T-helper 2 cell treated with Interferon-gamma antibody and Interleukin-4, amounts not matched to agents 5 μg/mL and 100 μg/mL, for 36 hours (primary cell): ENCODE data around the gene NTRK3.

Source experiments
- DNase-seq: peaks from one replicate; pipeline ENCODE4 v3.0.0; 2021; ENCODE audit warnings: low spot score
- H3K27ac Mint-ChIP-seq: one replicate; pipeline ENCODE4 v1.8.0; 2021; ENCODE audit warnings: mild to moderate bottlenecking, mixed read lengths
- H3K27me3 Mint-ChIP-seq: one replicate; pipeline ENCODE4 v1.8.0; 2021; ENCODE audit warnings: low read depth, mixed read lengths
- H3K36me3 Mint-ChIP-seq: one replicate; pipeline ENCODE4 v1.8.0; 2021; ENCODE audit warnings: low read depth, mixed read lengths
- H3K4me1 Mint-ChIP-seq: one replicate; pipeline ENCODE4 v1.8.0; 2021; ENCODE audit warnings: low read depth, mixed read lengths
- H3K4me3 Mint-ChIP-seq: one replicate; pipeline ENCODE4 v1.8.0; 2022; ENCODE audit warnings: mild to moderate bottlenecking, moderate library complexity, mixed read lengths
- H3K9me3 Mint-ChIP-seq: one replicate; pipeline ENCODE4 v1.8.0; 2021; ENCODE audit warnings: mixed read lengths

Gene NTRK3

DNA sequence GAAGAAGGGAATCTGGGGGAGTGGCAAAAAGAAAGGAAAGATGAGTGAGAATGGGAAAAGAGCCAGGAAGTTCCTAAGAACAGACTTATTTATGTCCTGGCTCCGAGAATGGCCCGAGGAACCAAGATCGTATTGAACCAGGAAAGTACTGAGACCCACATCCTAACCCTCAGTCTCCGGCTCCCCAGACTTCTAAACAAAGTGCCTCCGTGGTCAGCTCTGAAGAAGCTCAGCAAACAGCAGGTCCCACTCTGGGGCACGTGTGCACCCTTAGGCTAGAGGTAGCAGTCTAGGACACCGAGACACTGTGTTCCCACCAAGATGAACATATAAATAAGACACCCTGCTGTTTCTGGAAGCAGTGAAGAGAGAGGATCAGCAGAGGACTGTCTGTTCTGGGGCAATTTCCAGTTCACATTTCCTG is 307.4 kb downstream of the NTRK3 start:
- Mint-ChIP-seq H3K27me3 (no peaks in the 10 kb centered on the region), H3K4me1 (no peaks in the 10 kb centered on the region), H3K27ac (no peak overlapping the region), H3K4me3 (no peak overlapping the region), H3K9me3 (no peaks in the 10 kb centered on the region), H3K36me3 (no peaks in the 10 kb centered on the region)
- DNase-seq = no peak

DNA sequence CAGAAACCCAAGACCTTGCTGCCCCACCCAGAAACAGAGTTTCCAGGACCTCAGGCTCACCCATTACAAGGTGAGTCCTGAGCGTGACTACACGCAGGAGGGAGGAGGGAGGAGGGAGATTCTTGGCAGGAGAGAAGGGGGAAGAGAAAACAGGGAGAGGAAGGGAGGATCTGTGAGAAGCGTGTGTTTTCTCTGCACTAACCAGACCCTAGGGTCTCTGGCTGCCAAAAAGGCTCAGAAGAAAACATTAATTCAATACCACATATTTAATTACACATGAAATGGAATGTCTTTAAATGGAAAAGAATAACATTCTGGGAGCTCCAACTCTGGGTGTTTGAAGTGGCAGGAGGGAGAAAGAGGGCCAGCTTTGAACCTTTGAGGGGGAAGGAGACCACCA is 309.0 kb downstream of the NTRK3 start:
- Mint-ChIP-seq H3K36me3 (no peaks in the 10 kb centered on the region), H3K27me3 (no peaks in the 10 kb centered on the region), H3K27ac (no peak overlapping the region), H3K9me3 (no peaks in the 10 kb centered on the region), H3K4me3 (no peak overlapping the region), H3K4me1 (no peaks in the 10 kb centered on the region)
- DNase-seq = no peak

DNA sequence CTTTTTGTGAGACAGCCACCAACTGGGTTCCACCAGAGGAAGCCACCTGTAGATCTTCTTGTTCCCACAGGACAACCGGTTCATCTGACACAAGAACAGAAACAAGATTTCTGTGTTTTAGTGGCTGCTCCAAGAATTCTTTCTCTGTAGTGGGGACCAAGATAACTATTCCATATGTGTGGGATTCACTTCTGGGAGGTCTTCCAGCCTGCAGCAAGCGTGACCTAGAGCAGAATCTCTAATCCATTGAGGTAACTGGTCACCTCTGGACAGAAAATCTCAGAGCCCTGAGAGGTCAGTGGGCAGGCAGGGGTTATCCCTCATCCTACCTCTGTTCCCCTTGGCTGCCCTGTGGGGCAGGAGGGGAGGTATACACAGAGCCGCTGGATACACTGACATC is 311.3 kb downstream of the NTRK3 start:
- H3K27me3 Mint-ChIP-seq = no peaks in the 10 kb centered on the region
- no peaks in the 10 kb centered on the region for H3K9me3 Mint-ChIP-seq
- no peaks in the 10 kb centered on the region for H3K36me3 Mint-ChIP-seq
- no peak overlapping the region for H3K27ac Mint-ChIP-seq
- no peak overlapping the region for H3K4me3 Mint-ChIP-seq
- no peak for DNase-seq
- no peaks in the 10 kb centered on the region for H3K4me1 Mint-ChIP-seq

DNA sequence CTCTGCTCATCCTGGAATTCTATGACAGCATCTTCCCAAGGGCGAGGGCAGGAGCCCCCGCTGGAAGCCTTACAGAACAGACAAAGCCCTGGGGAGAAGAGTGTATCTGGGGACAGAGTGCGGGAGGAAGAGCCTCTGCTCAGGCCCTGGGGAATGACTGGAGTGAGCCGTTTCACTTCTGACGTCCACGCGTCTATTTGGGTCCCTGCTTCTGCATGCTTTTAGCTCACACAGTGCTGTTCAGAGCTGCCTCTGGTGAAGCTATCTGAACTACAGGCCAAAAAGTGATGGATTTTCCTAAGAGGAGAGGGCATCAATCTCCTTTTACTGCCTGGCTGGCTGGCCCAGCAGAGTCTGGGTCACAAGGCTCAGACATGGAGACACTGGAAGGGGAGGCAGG is 311.8 kb downstream of the NTRK3 start:
- H3K9me3 Mint-ChIP-seq = no peaks in the 10 kb centered on the region
- H3K4me3 Mint-ChIP-seq = no peak overlapping the region
- H3K36me3 Mint-ChIP-seq = no peaks in the 10 kb centered on the region
- no peak overlapping the region for H3K27ac Mint-ChIP-seq
- H3K27me3 Mint-ChIP-seq = no peaks in the 10 kb centered on the region
- DNase-seq = no peak
- H3K4me1 Mint-ChIP-seq = no peaks in the 10 kb centered on the region

GRCh38 chr15:87944050-87944449 is 312.5 kb downstream of the NTRK3 start:
- no peak overlapping the region for H3K27ac Mint-ChIP-seq

GRCh38 chr15:87943626-87944025 is 312.9 kb downstream of the NTRK3 start:
- no peak for DNase-seq
- Mint-ChIP-seq H3K36me3 (no peaks in the 10 kb centered on the region), H3K4me3 (no peak overlapping the region), H3K4me1 (no peaks in the 10 kb centered on the region), H3K27ac (no peak overlapping the region), H3K27me3 (no peaks in the 10 kb centered on the region), H3K9me3 (no peaks in the 10 kb centered on the region)

More at GRCh38 chr15:87944050-87944449, 312.5 kb downstream of the NTRK3 start:
- Mint-ChIP-seq H3K4me3 (no peak overlapping the region), H3K36me3 (no peaks in the 10 kb centered on the region), H3K4me1 (no peaks in the 10 kb centered on the region), H3K9me3 (no peaks in the 10 kb centered on the region), H3K27me3 (no peaks in the 10 kb centered on the region)
- no peak for DNase-seq

GRCh38 chr15:87942316-87942715 is 314.2 kb downstream of the NTRK3 start:
- Mint-ChIP-seq H3K4me3 (no peak overlapping the region), H3K9me3 (no peaks in the 10 kb centered on the region)

GRCh38 chr15:87941606-87942005 is 314.9 kb downstream of the NTRK3 start:
- H3K4me3 Mint-ChIP-seq = no peak overlapping the region
- no peaks in the 10 kb centered on the region for H3K9me3 Mint-ChIP-seq
- no peaks in the 10 kb centered on the region for H3K36me3 Mint-ChIP-seq
- no peaks in the 10 kb centered on the region for H3K27me3 Mint-ChIP-seq
- no peaks in the 10 kb centered on the region for H3K4me1 Mint-ChIP-seq
- DNase-seq = no peak
- no peak overlapping the region for H3K27ac Mint-ChIP-seq

More at GRCh38 chr15:87942316-87942715, 314.2 kb downstream of the NTRK3 start:
- no peak for DNase-seq
- Mint-ChIP-seq H3K27me3 (no peaks in the 10 kb centered on the region), H3K4me1 (no peaks in the 10 kb centered on the region), H3K36me3 (no peaks in the 10 kb centered on the region), H3K27ac (no peak overlapping the region)

- Mint-ChIP-seq H3K27ac (no peak overlapping the region), H3K27me3 (no peaks in the 10 kb centered on the region), H3K36me3 (no peaks in the 10 kb centered on the region), H3K9me3 (no peaks in the 10 kb centered on the region), H3K4me1 (no peaks in the 10 kb centered on the region), H3K4me3 (no peak overlapping the region)
- DNase-seq = no peak
Observed at GRCh38 chr15:87940768-87941167, 315.8 kb downstream of the NTRK3 start.

- H3K4me3 Mint-ChIP-seq = no peak overlapping the region
- no peak overlapping the region for H3K27ac Mint-ChIP-seq
- H3K36me3 Mint-ChIP-seq = no peaks in the 10 kb centered on the region
- no peaks in the 10 kb centered on the region for H3K27me3 Mint-ChIP-seq
- H3K9me3 Mint-ChIP-seq = no peaks in the 10 kb centered on the region
- DNase-seq = no peak
- H3K4me1 Mint-ChIP-seq = no peaks in the 10 kb centered on the region
Observed at GRCh38 chr15:87939848-87940457, 316.6 kb downstream of the NTRK3 start.

DNA sequence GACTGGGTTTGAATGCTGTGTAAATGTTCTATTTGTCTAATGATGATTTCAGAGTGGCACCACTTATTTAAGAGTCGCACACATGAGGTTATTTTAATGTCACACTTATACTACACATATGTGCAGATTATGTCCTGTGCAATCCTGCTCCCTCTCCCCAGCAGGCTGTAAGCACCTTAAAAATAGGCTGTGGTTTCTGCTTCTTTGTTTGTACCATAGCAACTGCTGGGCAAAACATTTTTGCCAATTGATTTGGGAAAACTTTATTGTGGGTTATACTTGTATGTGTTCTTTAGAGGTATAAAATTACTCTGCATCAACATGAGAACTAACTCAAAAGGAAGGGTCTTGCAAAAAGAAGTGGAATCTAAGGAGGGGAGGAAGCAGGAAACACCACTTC is 318.5 kb downstream of the NTRK3 start:
- H3K27ac Mint-ChIP-seq = no peak overlapping the region
- H3K4me3 Mint-ChIP-seq = no peak overlapping the region
- H3K27me3 Mint-ChIP-seq = no peaks in the 10 kb centered on the region
- H3K9me3 Mint-ChIP-seq = no peaks in the 10 kb centered on the region
- H3K36me3 Mint-ChIP-seq = no peaks in the 10 kb centered on the region
- DNase-seq = no peak
- H3K4me1 Mint-ChIP-seq = no peaks in the 10 kb centered on the region

DNA sequence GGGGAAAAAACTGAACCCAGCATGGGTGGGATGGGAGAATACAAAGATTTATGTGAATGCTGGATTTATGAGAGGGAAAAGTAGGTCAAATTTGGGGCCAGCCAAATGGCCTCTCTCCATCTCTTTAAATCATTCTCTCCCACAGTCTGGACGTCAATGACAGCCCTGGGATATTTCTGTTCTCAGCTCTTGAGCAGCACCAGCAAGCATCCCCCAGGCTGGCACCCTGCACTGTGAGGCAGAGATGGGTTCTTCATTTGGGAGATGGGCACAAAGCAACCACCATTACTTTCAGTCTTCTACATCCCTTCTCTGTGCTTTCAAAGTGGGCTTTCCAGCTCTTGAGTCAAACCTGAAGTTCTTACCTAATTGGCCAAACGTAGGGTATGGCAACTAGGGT is 321.0 kb downstream of the NTRK3 start:
- Mint-ChIP-seq H3K36me3 (no peaks in the 10 kb centered on the region), H3K27me3 (no peaks in the 10 kb centered on the region), H3K27ac (no peak overlapping the region), H3K4me1 (no peaks in the 10 kb centered on the region), H3K4me3 (no peak overlapping the region), H3K9me3 (no peaks in the 10 kb centered on the region)
- no peak for DNase-seq

- no peak overlapping the region for H3K4me3 Mint-ChIP-seq
- H3K27ac Mint-ChIP-seq = no peak overlapping the region
Observed at GRCh38 chr15:87931584-87931983, 325.0 kb downstream of the NTRK3 start.

GRCh38 chr15:87930457-87930856 is 326.1 kb downstream of the NTRK3 start:
- Mint-ChIP-seq H3K9me3 (no peaks in the 10 kb centered on the region), H3K36me3 (no peaks in the 10 kb centered on the region), H3K4me1 (no peaks in the 10 kb centered on the region), H3K27ac (no peak overlapping the region), H3K4me3 (no peak overlapping the region), H3K27me3 (no peaks in the 10 kb centered on the region)
- DNase-seq = no peak

More at GRCh38 chr15:87931584-87931983, 325.0 kb downstream of the NTRK3 start:
- Mint-ChIP-seq H3K27me3 (no peaks in the 10 kb centered on the region), H3K4me1 (no peaks in the 10 kb centered on the region), H3K9me3 (no peaks in the 10 kb centered on the region), H3K36me3 (no peaks in the 10 kb centered on the region)
- no peak for DNase-seq

DNA sequence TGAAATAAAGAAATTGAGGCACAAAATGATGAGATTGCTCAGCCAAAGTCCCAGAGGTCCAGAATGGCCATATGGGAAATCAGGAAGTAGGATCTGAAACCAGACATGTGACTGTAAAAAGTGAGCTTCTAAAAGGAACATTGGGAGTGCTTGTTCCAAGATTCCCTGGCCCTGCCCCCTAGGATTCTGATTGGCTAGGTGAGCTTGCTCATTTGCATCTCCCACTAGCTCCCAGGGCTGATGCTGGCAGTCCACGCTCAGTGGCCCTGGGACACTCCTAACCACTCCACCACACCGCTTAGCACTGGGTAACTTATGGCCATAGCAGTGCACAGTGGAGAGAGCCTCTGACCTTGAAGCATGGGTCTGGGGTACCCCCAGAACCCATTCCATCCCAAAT is 326.7 kb downstream of the NTRK3 start:
- Mint-ChIP-seq H3K27me3 (no peaks in the 10 kb centered on the region), H3K36me3 (no peaks in the 10 kb centered on the region), H3K9me3 (no peaks in the 10 kb centered on the region), H3K27ac (no peak overlapping the region), H3K4me1 (no peaks in the 10 kb centered on the region), H3K4me3 (no peak overlapping the region)
- no peak for DNase-seq
